NCI-H2196 treated with DMSO at 0.1 percent for 48 hours (cell line): ENCODE measurements around the gene ONECUT1.

Source experiments
- DNase-seq: peaks from one replicate; lab custom pipeline; 2025; ENCODE audit not compliant: unreplicated experiment; lab: John Stamatoyannopoulos, UW

Gene ONECUT1

GRCh38 chr15:52797625-52798501 is 7.7 kb upstream of the ONECUT1 start:
- no peak for DNase-seq

GRCh38 chr15:52796753-52797520 is 6.8 kb upstream of the ONECUT1 start:
- no peak for DNase-seq

GRCh38 chr15:52796228-52796521 is 6.0 kb upstream of the ONECUT1 start:
- DNase-seq, result no peak

GRCh38 chr15:52795464-52796227 is 5.5 kb upstream of the ONECUT1 start:
- DNase-seq, result no peak

DNA sequence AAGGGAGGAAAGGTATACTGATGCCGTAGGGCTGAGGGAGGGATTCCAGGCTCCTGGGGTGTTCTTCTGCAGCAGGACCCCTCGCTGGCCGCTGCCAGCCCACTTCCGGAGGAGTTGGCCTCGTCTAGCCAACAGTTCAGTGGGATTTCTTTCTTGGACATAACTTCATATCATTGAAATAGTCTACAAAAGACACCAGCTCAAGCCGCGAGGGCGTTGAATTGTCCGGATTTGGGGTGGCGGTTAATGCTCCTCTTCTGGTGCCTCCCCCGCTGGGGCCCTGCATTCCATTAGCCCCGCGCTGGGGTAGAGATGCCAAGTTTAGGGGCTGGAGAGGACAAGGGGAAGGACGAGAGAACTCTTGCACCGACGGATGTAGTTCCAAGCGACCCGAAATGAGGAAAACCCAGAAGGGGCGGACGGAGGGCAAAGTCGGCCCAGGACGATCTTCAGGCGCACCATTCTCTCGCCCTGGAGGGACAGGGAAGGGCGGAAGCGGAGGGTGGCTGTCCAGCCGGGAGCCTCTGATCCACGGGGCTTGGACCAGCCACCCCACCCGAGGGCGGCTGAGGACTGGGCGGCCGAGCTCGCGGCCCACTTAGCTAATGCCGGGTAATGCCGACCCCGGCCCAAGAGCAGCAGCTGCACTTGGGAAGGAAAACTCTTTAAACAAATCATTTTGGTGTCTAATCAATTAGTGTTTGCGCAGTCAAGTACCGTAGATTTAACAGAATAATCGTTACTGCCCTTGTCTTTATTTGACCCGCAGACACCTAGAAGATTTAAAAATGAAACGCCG is 4.7 kb upstream of the ONECUT1 start:
- DNase-seq, result no peak

DNA sequence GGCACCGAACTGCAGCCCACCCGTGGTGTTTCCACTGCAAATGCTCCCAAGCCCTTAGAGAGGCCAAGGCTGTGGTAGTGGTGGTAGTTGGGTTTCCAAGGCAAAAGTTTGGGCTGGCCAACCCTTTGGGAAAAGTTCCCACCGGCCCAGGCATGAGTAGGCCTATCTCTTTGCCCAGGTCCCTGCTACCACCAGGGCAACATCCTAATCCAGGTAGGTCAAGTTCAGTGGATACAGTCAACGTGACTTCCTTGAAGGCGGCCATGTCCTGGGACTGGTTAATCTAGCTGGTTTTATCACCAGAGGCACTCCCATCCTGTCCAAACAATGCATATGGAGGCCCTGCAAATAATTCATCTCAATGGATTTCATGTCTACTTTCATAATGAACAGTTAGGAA is 1.6 kb upstream of the ONECUT1 start:
- no peak for DNase-seq

- no peak for DNase-seq
Measured at GRCh38 chr15:52790941-52791751, 1.0 kb upstream of the ONECUT1 start.

DNA sequence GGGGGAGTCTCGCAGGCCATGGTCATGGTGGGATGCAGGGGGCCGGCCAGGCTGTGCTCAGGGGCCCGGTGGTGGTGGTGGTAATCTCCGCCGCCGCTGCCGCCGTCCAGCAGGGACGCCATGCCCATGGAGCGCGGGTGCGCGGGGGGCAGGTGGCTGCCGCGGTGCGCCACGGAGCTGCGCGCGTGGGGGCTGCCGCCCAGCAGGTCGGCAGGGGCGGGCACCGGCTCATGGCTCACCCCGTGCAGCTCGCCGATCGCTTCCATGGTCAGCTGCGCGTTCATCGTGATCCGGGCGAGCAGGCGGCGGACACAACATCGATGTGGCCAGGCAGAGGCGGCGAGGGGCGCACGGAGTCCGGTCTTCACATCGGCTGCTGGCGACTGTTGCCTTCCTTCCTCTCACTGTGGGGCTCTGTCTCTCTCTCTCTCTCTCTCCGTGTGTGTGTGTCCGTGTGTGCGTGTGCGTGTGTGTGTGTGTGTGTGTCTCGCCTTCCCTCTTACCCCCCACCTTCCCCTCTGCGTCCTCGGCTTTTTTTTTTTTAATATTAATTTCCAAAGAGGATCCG is 451 bp downstream of the ONECUT1 start:
- no peak for DNase-seq

- no peak for DNase-seq
Measured at GRCh38 chr15:52789008-52789600, 1.0 kb downstream of the ONECUT1 start.

GRCh38 chr15:52788099-52788986 is 1.8 kb downstream of the ONECUT1 start:
- no peak for DNase-seq

DNA sequence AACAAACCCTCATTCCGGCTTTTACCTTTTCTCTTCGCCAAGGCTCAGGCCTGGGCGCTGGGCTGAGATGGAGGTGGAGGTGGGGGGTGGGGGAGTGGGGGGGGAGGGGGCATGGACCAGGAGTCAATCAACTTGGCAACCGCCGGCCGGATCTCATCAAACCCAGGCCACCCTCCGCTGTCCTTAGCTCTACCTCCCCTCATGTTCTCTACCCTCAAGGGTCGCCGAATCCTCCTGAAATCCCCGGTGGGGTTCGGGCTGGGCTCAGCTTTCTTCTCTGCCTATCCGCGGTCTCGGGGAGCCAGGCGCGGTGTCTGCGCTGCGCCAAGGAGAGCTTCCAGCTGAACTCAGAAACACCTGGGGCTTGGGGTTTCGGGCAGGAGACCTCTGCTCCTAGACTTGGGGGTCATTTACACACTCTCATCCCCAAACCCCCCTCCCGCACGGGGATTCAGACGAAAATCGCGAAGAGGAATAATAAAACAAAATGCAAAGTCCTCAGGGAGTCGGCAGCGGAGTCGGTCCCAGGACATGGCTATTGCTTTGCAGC is 2.5 kb downstream of the ONECUT1 start:
- no peak for DNase-seq

DNA sequence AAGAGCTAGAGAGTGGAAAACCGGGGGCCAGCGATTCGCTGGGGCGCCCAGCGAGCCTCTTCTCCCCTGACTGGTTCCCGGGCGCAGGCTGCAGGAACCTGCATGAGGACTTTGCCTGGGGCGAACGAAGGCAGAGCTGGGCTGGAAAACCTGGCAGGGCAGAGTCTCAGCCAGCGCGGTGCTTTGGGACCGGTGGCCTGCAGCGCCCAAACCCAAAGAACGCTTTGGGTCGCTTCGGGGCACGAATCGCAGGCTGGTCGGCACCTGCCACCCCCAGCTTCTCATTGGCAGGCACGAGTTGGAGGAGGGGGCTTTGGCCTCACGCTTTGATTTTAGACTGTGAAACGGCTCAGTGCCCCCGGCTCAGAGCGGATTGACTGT is 3.0 kb downstream of the ONECUT1 start:
- no peak for DNase-seq

DNA sequence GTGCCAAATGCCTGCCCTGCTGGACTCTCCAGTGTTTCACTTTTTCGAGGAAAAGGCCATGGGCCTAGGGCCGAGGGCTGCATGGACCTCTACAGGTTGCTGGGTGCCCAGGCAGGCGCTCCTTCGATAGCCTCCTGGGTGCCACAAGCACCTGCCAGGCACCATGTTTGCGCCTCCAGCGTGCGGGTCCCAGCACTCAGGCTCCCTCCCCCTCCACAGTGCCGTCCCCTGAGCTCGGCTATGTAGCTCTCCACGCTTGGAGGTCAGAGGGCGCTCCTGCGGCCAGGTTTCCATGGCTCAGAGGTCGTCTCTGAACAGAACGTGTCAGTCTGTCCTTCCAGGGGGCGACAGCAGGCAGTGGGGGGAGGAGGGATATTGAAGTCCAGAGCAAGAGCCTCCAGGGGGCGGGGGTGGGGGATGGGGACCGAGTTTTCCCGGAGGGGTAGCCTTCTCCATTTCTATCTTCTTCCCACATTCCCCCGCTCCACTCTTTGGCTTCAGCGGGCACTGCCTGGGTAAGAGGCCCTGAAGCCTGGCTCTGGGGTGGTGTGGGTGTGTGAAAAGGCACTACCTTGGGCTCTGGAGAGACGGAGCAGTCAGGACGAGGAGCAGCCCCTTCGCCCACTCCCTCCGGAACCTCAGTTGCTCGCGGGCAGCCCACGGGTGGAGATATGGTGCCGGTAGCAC is 3.6 kb downstream of the ONECUT1 start:
- no peak for DNase-seq

GRCh38 chr15:52785672-52786406 is 4.3 kb downstream of the ONECUT1 start:
- no peak for DNase-seq

GRCh38 chr15:52784799-52785671 is 5.1 kb downstream of the ONECUT1 start:
- no peak for DNase-seq
